ENCODE results near the gene FHIT. TPM values are rescaled to one million over a fixed set of nuclear protein-coding genes. Genes with fewer than 3 reads are reported as not detected.
"Not testable (repeated sequence)": the region's sequence is repeated elsewhere in the genome, so short reads cannot be mapped to it uniquely, and the experiment has no call there.

FHIT gene
- total RNA-seq, 4 donors from 2014 or later, result 4.6 to 6.1 (median 5.7) TPM

- 61% methylated on average over 2 of the region's 2 CpGs for WGBS
- no peak for DNase-seq (ENCODE audit: extremely low spot score)
- TF ChIP-seq POLR2A (IDR thresholded peaks at IDR 0.05; ENCODE audit: low read depth) (no peak), EP300 (IDR thresholded peaks at IDR 0.05) (no peak), POLR2AphosphoS5 (IDR thresholded peaks at IDR 0.05) (no peak), CTCF (IDR thresholded peaks at IDR 0.05) (no peak)
- H3K9me3 ChIP-seq, result no peaks in the 10 kb centered on the region
- H3K4me1 ChIP-seq, result peaks cover 0 to 16% (median 11%) of the 10 kb centered on the region in 4 donors
- H3K27me3 ChIP-seq, result no peaks in the 10 kb centered on the region
- no peaks in the 10 kb centered on the region for H3K36me3 ChIP-seq
- intact Hi-C loops (cut with DNase I), result no loop called here
- H3K4me3 ChIP-seq, result no peak overlapping the region
- no peak overlapping the region for H3K27ac ChIP-seq (replicated peaks in 1 of 4)
These were observed 357.3 kb downstream of the FHIT start for GRCh38 chr3:60893946-60894345.

GRCh38 chr3:60890226-60890625 lies 361.0 kb downstream of the FHIT start:
- no peak for TF ChIP-seq POLR2AphosphoS5 (IDR thresholded peaks at IDR 0.05)
- no peak for TF ChIP-seq POLR2A (IDR thresholded peaks at IDR 0.05; ENCODE audit: low read depth)
- no peak for TF ChIP-seq CTCF (IDR thresholded peaks at IDR 0.05)
- no peak for TF ChIP-seq EP300 (IDR thresholded peaks at IDR 0.05)
- H3K4me1 ChIP-seq, result no peaks in the 10 kb centered on the region
- intact Hi-C loops (cut with DNase I), result no loop called here
- no peak overlapping the region for H3K27ac ChIP-seq (replicated peaks in 1 of 4)
- H3K4me3 ChIP-seq, result no peak overlapping the region
- no peaks in the 10 kb centered on the region for H3K27me3 ChIP-seq
- H3K36me3 ChIP-seq, result no peaks in the 10 kb centered on the region
- WGBS, result 95% methylated on average over 5 of the region's 5 CpGs
- no peaks in the 10 kb centered on the region for H3K9me3 ChIP-seq
- no peak for DNase-seq (ENCODE audit: extremely low spot score)

DNA sequence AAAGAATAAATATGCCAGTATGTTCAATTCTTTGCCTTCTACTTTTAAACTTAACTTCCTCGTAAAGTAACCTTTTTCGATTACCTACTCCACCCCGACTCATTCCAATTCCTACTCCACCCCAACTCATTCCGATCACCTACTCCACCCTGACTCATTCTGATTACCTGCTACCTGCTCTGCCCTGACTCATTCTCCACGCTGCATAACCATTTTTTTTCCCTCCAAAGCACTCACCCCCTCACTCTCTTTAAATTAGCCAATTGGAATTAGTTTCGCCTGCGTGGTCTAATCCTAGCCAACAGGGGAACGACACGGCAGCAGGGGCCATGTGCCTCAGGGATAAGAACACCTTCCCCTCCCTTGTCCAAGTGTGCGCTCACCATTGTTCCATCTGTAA lies 362.3 kb downstream of the FHIT start:
- not testable (repeated sequence) for H3K4me1 ChIP-seq

GRCh38 chr3:60887574-60887973 lies 363.7 kb downstream of the FHIT start:
- H3K4me1 ChIP-seq, result no peaks in the 10 kb centered on the region
- no peaks in the 10 kb centered on the region for H3K36me3 ChIP-seq
- intact Hi-C loops (cut with DNase I), result no loop called here
- WGBS, result 92% methylated on average over 4 of the region's 4 CpGs
- DNase-seq (ENCODE audit: extremely low spot score), result no peak
- H3K27ac ChIP-seq (replicated peaks in 1 of 4), result no peak overlapping the region
- TF ChIP-seq POLR2A (IDR thresholded peaks at IDR 0.05; ENCODE audit: low read depth), result no peak
- TF ChIP-seq CTCF (IDR thresholded peaks at IDR 0.05), result no peak
- TF ChIP-seq EP300 (IDR thresholded peaks at IDR 0.05), result no peak
- no peak for TF ChIP-seq POLR2AphosphoS5 (IDR thresholded peaks at IDR 0.05)
- H3K27me3 ChIP-seq, result no peaks in the 10 kb centered on the region
- no peak overlapping the region for H3K4me3 ChIP-seq
- H3K9me3 ChIP-seq, result peaks cover 0 to 8% (median 3%) of the 10 kb centered on the region in 4 donors

More for the DNA sequence above, 362.3 kb downstream of the FHIT start:
- H3K27ac ChIP-seq (replicated peaks in 1 of 4); H3K36me3 ChIP-seq; DNase-seq (ENCODE audit: extremely low spot score); H3K27me3 ChIP-seq; intact Hi-C loops (cut with DNase I); H3K4me3 ChIP-seq; H3K9me3 ChIP-seq: not testable (repeated sequence)
- 94% methylated on average over 10 of the region's 10 CpGs for WGBS

DNA sequence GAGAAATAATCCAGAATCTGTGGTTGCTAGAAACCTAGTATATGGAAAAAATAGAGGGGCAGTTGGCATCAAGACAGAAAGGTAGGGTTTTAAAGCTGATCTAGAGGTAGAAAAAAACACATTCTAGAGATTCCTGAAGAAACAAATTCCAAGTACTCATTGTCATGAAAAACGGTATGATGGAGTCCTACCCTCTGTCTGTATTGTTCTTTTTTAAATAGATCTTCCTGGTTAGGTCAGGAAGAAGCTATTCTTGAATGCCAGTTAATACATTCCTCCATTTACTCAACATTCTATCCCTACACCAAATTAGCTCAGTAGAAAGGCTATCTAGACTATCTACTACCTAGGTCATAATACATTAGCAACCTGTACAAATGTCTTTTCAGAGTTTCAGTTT lies 364.7 kb downstream of the FHIT start:
- no peak overlapping the region for H3K27ac ChIP-seq (replicated peaks in 1 of 4)
- TF ChIP-seq CTCF (IDR thresholded peaks at IDR 0.05), result no peak
- TF ChIP-seq POLR2A (IDR thresholded peaks at IDR 0.05; ENCODE audit: low read depth), result no peak
- TF ChIP-seq POLR2AphosphoS5 (IDR thresholded peaks at IDR 0.05), result no peak
- no peak for TF ChIP-seq EP300 (IDR thresholded peaks at IDR 0.05)
- DNase-seq (ENCODE audit: extremely low spot score), result no peak
- no peaks in the 10 kb centered on the region for H3K27me3 ChIP-seq
- WGBS, result 65% methylated on average over 1 of the region's 1 CpG
- H3K4me1 ChIP-seq, result no peaks in the 10 kb centered on the region
- H3K4me3 ChIP-seq, result no peak overlapping the region
- H3K36me3 ChIP-seq, result no peaks in the 10 kb centered on the region
- H3K9me3 ChIP-seq, result peaks cover 0 to 8% (median 4%) of the 10 kb centered on the region in 4 donors
- intact Hi-C loops (cut with DNase I), result no loop called here

Measured in esophagus muscularis mucosa (tissue), 4 donors.